Activated CD4-positive, CD25-positive, alpha-beta regulatory T cell treated with anti-CD3 and anti-CD28 coated beads, Interleukin-2, amount 50 U/mL, for 72 hours (primary cell): ENCODE data around the gene NOL7.

ENCODE experiments used
- DNase-seq: peaks from one replicate; pipeline ENCODE4 v3.0.0; 2021

Gene NOL7

GRCh38 chr6:13660273-13660672 lies 45.1 kb downstream of the NOL7 start:
- DNase-seq: no peak

GRCh38 chr6:13660893-13661292 lies 45.8 kb downstream of the NOL7 start:
- no peak for DNase-seq

GRCh38 chr6:13661647-13662046 lies 46.5 kb downstream of the NOL7 start:
- DNase-seq: no peak

- DNase-seq: no peak
Measured at GRCh38 chr6:13662651-13663334, 47.7 kb downstream of the NOL7 start.

- DNase-seq: no peak
Measured at GRCh38 chr6:13663986-13664385, 48.9 kb downstream of the NOL7 start.

GRCh38 chr6:13664703-13665352 lies 49.7 kb downstream of the NOL7 start:
- no peak for DNase-seq

- DNase-seq: no peak
Measured at GRCh38 chr6:13666194-13667105, 51.3 kb downstream of the NOL7 start.

- DNase-seq: no peak
Measured at GRCh38 chr6:13667655-13668054, 52.5 kb downstream of the NOL7 start.

GRCh38 chr6:13668291-13668928 lies 53.3 kb downstream of the NOL7 start:
- DNase-seq: no peak

- no peak for DNase-seq
Measured at GRCh38 chr6:13669476-13669875, 54.3 kb downstream of the NOL7 start.
